OCI-M1 (cell line): ENCODE data around the gene DIP2A.

Source experiments
- DNase-seq: peaks from one replicate; lab custom pipeline; 2025; lab: John Stamatoyannopoulos, UW

Gene DIP2A

DNA sequence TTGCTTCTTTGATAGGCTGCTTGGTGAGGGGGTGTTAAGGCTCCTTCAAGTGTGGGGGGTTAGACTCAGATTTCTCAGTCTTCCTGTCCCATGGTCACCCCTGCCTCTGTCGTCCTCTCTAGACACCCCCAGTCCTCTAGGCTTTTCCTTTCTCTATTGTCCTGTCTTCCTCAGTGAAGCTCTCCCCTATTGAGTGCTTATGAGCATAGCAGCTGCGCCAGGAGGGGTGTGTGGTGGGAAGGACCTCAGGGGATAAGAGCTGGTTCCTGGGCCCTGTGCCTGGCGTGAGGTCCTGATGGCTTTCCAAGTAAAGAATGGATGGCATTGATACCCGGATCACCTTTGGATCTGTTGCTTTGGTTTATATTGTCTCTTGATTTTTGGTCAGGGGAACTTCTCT, 69.1 kb downstream of the DIP2A start:
- no peak for DNase-seq

DNA sequence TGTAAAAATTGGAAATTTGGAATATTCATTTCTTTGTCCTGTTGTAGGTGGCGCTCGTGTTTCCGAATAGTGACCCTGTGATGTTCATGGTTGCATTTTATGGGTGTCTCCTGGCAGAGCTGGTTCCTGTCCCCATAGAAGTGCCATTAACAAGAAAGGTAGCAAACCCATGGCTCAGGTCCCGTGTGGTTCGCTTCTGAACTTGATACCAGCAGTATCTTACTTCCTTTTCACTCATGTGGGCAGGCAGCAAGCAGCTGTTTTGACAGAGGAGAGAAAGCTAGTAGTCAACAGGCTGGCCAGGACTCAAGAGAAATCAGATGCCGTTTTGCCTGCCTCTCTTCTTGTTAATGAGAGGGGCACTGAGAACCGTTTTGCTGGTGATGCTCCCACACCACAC, 73.4 kb downstream of the DIP2A start:
- no peak for DNase-seq

DNA sequence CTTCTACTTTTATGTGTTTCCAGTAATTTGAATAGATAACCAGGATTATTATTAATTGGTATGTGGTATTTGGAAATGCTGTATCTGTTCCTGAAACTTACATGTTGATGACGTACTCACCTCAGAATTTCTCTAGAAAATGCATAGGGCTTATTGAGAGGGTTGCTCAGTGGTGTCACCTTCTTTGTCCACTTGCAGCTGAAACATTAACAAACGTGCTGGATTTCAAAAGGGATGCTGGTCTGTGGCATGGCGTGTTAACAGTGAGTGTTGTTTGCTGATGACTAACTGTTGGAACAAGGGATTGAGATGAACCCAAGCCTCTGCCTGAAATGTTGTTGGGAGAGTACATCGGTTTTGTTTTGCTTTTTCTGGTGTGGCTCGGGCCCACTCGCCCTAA, 78.3 kb downstream of the DIP2A start:
- DNase-seq: no peak

DNA sequence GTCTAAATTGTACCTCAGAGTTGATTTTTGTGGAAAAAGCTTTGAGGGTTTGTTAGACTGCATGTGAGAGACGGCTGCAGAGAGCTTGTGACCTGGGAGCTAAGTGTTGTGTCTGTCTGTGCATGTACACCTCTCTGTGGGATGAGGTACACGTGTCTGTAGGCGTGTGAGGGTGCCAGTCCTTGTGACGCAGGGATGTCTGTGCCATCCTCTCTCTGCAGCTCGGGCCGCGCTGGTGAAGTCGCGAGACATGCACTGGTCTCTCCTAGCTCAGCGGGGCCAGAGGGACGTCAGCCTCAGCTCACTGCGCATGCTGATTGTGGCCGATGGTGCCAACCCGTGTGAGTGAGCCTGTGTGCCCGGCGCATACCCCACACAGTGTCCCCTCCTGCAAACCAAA, 79.6 kb downstream of the DIP2A start:
- DNase-seq: no peak

GRCh38 chr21:46538851-46539666, 80.4 kb downstream of the DIP2A start:
- no peak for DNase-seq

- DNase-seq: no peak
These were observed 81.5 kb downstream of the DIP2A start for GRCh38 chr21:46540087-46540710.

DNA sequence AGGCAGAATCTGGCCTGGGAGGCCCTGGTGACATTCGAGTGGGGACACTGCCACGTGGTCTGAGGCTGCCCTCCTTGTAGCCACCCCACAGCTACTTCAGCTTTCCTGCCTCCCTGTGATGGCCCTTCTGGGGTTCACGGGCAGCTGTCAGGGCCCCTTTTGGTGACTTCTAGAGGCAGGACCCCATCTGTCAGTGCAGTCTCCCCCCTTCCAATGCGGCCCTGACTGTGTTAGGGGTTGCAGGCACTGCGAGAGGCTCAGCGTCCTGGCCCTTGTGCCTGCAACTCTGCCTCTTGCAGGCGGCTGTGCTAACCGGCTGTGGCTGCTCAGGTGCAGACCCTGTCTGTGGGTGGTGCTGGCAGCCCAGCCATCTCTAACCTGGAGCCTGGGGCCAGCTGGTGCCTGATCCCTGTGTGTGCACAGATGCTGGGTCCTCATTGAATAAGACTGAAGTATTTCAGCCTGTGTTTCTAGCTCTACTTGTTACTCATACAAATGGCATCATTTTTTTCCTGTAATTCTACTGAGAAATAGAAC, 84.0 kb downstream of the DIP2A start:
- no peak for DNase-seq

GRCh38 chr21:46543306-46543705, 84.6 kb downstream of the DIP2A start:
- no peak for DNase-seq

DNA sequence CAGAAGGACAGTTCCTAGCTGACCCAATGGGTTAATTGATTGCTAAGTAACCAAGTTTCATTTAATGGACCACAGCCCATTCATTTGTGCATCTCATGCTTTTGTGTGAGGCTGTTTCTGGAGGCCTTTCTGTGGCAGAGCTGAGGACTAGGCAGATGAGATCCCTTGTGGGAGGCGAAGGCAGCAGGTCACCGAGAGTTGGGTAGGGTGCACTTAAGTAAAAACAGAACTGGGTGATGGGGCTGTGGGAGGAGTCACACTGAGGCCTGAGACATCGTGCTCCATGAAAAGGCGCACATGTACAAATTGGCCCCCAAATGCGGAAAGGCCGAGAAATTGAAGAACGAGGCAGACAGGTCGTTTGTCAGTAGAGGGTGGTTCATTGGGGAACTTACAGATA, 85.3 kb downstream of the DIP2A start:
- DNase-seq: no peak

DNA sequence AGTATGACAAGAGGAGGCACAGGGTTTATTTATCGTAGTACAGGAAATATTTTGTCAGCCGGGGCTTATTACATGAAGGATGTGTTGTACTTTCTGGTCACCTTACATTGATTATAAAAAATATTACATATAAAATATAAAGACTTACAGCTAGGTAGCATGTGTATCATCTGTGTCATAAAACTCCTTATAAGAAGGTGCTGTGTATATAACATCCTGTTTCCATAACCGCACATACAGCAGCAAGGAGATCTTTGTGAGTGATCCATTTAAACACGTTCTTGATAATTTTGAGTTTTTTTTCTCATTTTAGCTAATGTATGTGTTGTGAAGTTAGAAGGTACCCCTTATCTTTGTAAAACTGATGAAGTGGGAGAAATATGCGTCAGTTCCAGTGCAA, 86.1 kb downstream of the DIP2A start:
- DNase-seq: no peak

DNA sequence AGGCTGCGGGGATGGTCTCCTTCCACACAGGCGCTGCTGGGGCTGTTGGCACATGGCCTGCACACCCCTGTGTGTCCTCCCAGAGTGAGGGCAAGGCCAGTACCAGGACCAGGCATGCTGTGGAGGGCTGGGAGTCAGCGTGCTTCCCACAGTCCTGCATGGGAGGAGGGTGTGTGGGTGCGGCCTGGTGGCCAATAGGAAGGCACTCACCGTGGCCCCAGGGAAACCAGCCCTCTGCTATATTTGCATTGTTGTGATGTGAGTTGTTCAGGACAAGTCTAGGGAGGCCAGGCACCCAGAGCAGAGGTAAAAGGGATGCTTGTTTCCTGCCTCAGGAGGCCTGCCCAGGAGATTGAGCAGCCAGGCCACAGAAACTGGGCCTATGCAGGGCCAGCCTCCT, 86.7 kb downstream of the DIP2A start:
- DNase-seq: no peak

- no peak for DNase-seq
These were observed 87.2 kb downstream of the DIP2A start for GRCh38 chr21:46545911-46546310.

DNA sequence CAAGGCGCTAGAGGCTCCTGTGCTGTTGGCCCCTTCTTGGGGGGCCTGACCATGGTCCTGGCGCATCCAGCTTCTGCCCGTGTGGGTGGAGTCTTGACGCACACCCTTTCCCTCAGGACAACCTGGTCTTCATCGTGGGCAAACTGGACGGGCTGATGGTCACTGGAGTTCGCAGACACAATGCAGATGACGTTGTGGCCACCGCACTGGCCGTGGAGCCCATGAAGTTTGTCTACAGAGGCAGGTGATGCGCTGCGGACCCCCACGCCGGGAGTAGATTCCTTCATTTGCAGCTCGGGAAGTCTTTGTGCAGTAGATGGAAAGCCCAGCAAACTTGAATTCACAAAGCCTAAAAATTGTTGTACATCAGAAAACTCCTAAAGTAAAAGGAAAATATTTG, 88.1 kb downstream of the DIP2A start:
- no peak for DNase-seq

DNA sequence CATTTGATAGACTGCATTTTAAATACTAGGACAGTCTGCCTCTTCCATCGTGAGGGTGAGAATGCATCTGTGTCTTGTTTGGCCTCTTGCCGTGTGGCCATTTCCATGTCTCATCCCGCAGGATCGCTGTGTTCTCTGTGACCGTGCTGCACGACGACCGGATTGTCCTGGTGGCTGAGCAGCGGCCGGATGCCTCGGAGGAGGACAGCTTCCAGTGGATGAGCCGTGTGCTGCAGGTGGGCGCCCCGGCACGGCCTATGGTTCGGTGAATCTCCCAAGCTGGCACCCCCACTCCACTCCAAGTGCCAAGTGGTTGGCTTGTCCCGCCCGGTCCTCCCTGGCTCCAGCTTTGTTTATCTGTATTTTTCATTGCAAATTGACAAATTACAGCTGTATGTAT, 91.0 kb downstream of the DIP2A start:
- DNase-seq: no peak

DNA sequence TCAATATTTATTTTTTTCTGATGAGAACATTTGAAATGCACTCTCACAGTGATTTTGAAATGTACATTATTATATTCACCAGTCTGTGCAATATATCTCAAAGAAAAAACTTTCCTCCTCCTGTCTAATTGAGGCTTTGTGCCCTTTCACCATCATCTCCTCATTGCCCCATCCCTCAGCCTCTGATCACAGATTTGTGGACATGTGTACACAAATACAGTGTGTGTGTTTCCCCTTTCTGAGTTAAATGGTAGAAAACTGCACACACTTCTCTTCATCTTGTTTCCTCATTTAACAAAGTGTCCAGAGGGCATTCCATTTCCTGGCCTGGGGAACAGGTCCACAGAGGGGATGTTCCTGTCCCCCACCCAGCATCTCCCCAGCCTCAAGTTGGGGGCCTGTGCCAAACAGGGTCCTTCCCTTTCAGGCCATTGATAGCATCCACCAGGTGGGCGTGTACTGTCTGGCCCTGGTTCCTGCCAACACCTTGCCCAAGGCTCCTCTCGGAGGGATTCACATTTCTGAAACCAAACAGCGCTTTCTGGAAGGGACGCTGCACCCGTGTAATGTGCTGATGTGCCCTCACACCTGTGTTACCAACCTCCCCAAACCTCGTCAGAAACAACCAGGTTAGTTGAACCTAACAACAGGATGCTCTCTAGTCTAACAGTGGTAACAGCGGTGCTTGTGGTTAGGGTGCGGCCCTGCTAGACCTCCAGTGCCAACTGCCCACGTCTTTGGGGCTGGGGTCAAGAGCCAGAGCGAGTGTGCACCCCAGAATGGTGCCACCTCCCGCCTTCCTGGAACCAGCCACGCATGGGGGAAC, 91.6 kb downstream of the DIP2A start:
- no peak for DNase-seq

- DNase-seq: no peak
These were observed 93.0 kb downstream of the DIP2A start for GRCh38 chr21:46551636-46552241.

- no peak for DNase-seq
These were observed 93.6 kb downstream of the DIP2A start for GRCh38 chr21:46552274-46552673.

DNA sequence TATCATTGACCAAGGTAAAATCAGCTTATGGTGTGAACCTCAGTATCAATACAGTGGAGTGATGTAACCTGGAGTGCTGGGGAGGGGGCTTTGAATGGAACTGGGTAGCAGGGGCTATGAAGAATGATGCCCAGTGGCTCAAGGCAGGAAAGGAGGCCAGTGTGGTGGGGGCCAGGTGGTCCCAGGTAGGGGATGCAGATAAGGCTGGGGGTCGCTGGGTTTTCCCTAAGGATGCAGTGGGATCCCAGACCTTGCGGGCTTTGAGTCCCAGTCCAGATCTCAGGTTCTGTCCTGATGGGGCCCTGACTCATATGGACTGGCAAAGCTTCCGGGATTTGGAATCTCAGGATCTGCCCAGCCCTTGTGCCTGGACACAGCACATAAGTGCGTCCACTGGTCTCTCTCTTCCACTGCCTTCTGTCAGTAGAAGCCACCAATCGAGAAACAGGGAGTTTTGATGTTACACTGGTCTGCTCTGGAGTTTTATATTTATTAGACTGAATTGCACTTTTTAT, 94.2 kb downstream of the DIP2A start:
- DNase-seq: no peak

DNA sequence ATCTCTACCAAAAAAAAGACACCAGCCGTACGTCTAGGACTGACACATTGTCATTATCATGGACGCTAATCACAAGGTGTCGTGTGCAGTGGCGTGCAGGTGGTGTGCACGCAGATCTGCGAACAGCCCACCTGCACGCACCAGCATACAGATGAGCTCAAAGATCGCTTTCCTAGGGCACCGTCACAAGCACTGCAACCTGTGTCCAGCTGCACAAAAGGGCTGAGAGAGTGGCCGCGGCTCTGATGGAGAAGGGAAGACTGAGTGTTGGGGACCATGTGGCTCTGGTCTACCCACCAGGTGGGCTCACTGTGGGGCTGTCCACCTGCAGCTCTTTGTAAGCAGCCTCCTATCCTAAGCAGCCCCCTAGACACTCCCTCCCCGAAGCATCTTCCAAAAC, 95.3 kb downstream of the DIP2A start:
- no peak for DNase-seq

DNA sequence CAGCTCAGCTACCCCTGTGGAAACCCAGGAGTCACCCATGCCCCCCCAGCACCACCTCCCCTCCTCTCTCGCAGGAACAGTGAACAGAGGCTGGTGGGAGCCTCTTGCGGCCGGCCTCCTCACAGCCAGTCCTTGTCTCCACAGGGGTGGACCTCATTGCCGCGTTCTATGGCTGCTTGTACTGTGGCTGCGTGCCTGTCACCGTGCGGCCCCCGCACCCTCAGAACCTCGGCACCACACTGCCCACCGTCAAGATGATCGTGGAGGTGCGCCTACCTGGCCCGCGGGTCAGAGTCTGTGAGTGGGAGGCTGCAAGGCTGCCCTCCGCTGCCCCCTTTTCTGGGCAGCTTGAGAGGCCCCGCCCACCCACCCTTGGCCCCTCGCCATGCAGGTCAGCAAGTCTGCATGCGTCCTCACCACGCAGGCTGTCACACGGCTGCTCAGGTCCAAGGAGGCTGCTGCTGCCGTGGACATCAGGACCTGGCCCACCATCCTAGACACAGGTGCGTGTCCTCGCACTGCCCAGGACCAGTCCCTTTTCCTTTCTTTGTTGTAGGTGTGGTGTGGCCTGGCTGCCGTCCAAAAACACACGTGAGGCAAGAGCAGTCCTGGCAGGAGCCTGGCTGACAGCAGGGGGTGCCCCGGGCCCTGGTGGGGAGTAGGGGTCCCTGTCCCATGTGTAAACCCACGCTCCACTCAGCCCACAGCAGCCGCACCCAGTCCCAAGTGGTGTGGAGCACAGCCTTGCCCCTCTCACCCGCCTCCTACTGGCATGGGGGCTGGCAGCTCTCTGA, 95.9 kb downstream of the DIP2A start:
- DNase-seq: no peak

DNA sequence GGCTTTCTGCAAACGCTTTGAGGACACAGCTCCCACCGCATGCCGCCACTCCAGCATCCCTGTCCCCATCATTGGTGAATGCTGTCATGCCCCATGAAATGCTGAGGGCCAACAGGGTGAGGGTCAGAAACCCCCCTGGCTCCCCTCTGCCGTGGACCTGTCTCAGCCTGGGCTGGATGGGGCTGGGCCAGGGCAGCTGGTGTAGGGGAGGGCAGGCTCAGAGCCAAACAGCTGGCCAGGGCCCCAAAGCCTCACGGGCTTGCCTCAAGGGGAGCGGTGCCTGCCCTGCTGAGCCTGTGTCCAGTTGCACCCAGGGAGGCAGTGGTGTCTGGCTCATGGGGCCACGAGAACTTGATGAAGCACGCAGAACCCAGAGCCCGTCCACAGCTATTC, 96.5 kb downstream of the DIP2A start:
- no peak for DNase-seq
